ENCODE results near the gene AFAP1. TPM values are rescaled to one million over a fixed set of nuclear protein-coding genes. Genes with fewer than 3 reads are reported as not detected.

AFAP1 gene
- total RNA-seq, 2 donors from 2014 or later, result 32.1 to 40.1 TPM

- H3K9me3 ChIP-seq, result no peaks in the 10 kb centered on the region
- H3K36me3 ChIP-seq, result no peaks in the 10 kb centered on the region
- peak; percentile 74 for TF ChIP-seq CTCF (IDR thresholded peaks at IDR 0.05)
- peak overlapping the region in 1 of 2 donors; percentile 91 for H3K27ac ChIP-seq
- no peak overlapping the region for H3K4me3 ChIP-seq
- peaks cover 18 to 41% of the 10 kb centered on the region in 2 donors for H3K4me1 ChIP-seq (ENCODE audit: control insufficient read depth in 1 of 2, low read depth in 2 of 2)
- H3K27me3 ChIP-seq (replicated peaks; ENCODE audit: insufficient read depth), result no peaks in the 10 kb centered on the region
- ATAC-seq (ENCODE audit: insufficient number of reproducible peaks, low FRiP score, low read depth) (no peak), DNase-seq (ENCODE audit: low spot score) (peak; percentile 33)
Observed at GRCh38 chr4:7843831-7844593, 95.6 kb downstream of the AFAP1 start.

GRCh38 chr4:7842384-7843279 lies 97.0 kb downstream of the AFAP1 start:
- peak; percentile 96 for ATAC-seq (ENCODE audit: insufficient number of reproducible peaks, low FRiP score, low read depth)
- no peak for TF ChIP-seq CTCF (IDR thresholded peaks at IDR 0.05)
- Histone ChIP-seq H3K36me3 (peaks cover 3% of the 10 kb centered on the region), H3K27ac (peak overlapping the region; percentile 78 to 91), H3K9me3 (no peaks in the 10 kb centered on the region), H3K4me1 (ENCODE audit: control insufficient read depth in 1 of 2, low read depth in 2 of 2) (peaks cover 20 to 41% of the 10 kb centered on the region in 2 donors), H3K27me3 (replicated peaks; ENCODE audit: insufficient read depth) (no peaks in the 10 kb centered on the region), H3K4me3 (peak overlapping the region; percentile 40)
- DNase-seq (ENCODE audit: low spot score), result peak; percentile 31

DNA sequence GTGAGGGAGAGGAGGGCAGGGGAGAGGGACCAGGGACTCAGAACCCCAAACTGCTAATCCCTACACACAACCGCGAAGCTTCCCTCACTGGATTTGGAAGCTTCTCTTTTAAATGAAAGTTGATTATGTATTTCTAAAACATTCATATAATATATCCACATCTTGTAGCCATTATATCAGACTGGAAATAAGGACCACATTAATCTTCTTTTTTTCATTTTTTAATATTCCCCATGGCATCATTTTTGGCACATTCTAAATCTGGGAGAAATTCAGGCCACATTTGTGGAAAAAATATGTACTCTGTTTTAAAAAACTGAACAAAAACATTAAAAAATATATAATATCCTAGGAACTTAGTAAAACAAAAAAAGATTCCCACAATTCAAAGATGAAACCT lies 97.8 kb downstream of the AFAP1 start:
- Histone ChIP-seq H3K9me3 (no peaks in the 10 kb centered on the region), H3K27me3 (replicated peaks; ENCODE audit: insufficient read depth) (no peaks in the 10 kb centered on the region), H3K4me3 (no peak overlapping the region), H3K4me1 (ENCODE audit: control insufficient read depth in 1 of 2, low read depth in 2 of 2) (peaks cover 23 to 48% of the 10 kb centered on the region in 2 donors), H3K27ac (peak overlapping the region; percentile 76 to 91), H3K36me3 (peaks cover 3% of the 10 kb centered on the region)
- no peak for DNase-seq (ENCODE audit: low spot score)
- TF ChIP-seq CTCF (IDR thresholded peaks at IDR 0.05), result no peak
- ATAC-seq (ENCODE audit: insufficient number of reproducible peaks, low FRiP score, low read depth), result no peak

DNA sequence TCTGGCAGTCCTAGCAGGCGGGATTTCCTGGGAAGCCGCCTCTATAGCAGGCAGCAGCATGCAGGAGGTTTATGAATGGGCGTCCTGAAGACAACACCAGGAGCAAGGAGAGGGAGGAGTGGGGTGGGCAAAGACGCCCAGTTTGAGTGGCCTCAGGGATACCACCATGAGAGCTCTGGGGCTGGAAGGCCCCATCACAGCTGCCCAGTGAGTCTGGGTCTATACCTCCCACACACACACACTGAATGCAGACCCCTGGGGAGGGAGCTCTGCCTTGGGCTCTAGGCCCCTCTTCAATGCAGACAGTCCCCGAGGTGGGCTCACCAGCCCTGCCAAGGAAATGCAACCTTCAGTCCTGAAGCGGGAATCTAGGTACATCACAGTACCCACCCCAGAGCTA lies 98.6 kb downstream of the AFAP1 start:
- Histone ChIP-seq H3K27me3 (replicated peaks; ENCODE audit: insufficient read depth) (no peaks in the 10 kb centered on the region), H3K9me3 (no peaks in the 10 kb centered on the region), H3K4me3 (no peak overlapping the region), H3K36me3 (peaks cover 3% of the 10 kb centered on the region), H3K27ac (peak overlapping the region; percentile 76 to 91), H3K4me1 (ENCODE audit: control insufficient read depth in 1 of 2, low read depth in 2 of 2) (peaks cover 23 to 48% of the 10 kb centered on the region in 2 donors)
- TF ChIP-seq CTCF (IDR thresholded peaks at IDR 0.05), result no peak
- DNase-seq (ENCODE audit: low spot score) (no peak), ATAC-seq (ENCODE audit: insufficient number of reproducible peaks, low FRiP score, low read depth) (no peak)

GRCh38 chr4:7839856-7840255 lies 99.8 kb downstream of the AFAP1 start:
- no peaks in the 10 kb centered on the region for H3K27me3 ChIP-seq (replicated peaks; ENCODE audit: insufficient read depth)
- no peak for TF ChIP-seq CTCF (IDR thresholded peaks at IDR 0.05)
- peaks cover 23 to 48% of the 10 kb centered on the region in 2 donors for H3K4me1 ChIP-seq (ENCODE audit: control insufficient read depth in 1 of 2, low read depth in 2 of 2)
- H3K36me3 ChIP-seq, result peaks cover 3% of the 10 kb centered on the region
- H3K4me3 ChIP-seq, result no peak overlapping the region
- ATAC-seq (ENCODE audit: insufficient number of reproducible peaks, low FRiP score, low read depth), result no peak
- DNase-seq (ENCODE audit: low spot score), result no peak
- no peaks in the 10 kb centered on the region for H3K9me3 ChIP-seq
- no peak overlapping the region for H3K27ac ChIP-seq

All from thoracic aorta (tissue), 2 donors.